Mesendoderm (in vitro differentiated cells): Measurements from ENCODE around the gene CDYL.

Experiments
- DNase-seq: peaks from one replicate; pipeline ENCODE4 v3.0.0; 2013
- H2AK5ac ChIP-seq: 2 replicates; pipeline ENCODE4 v1.6.1; 2013; ENCODE audit warnings: low read length, inconsistent platforms
- H2BK120ac ChIP-seq: 2 replicates; pipeline ENCODE4 v1.6.1; 2013; ENCODE audit warnings: low read depth, mild to moderate bottlenecking, low read length, moderate library complexity, mixed read lengths
- H2BK15ac ChIP-seq: replicated peaks from 2 replicates; pipeline ENCODE4 v1.6.1; 2013; ENCODE audit warnings: low read depth, mild to moderate bottlenecking, moderate library complexity
- H2BK5ac ChIP-seq: 2 replicates; pipeline ENCODE4 v1.6.1; 2013; ENCODE audit warnings: low read length, inconsistent platforms
- H3K18ac ChIP-seq: 2 replicates; pipeline ENCODE4 v1.6.1; 2013; ENCODE audit warnings: mild to moderate bottlenecking, low read length, mixed read lengths
- H3K23ac ChIP-seq: one replicate; pipeline ENCODE4 v1.6.1; 2013; ENCODE audit warnings: low read length
- H3K27ac ChIP-seq: 2 replicates; pipeline ENCODE4 v1.5.1; 2013; ENCODE audit warnings: low read depth, mild to moderate bottlenecking, inconsistent platforms, low read length, moderate library complexity
- H3K27me3 ChIP-seq: 2 replicates; pipeline ENCODE4 v1.6.1; 2013; ENCODE audit warnings: low read length, control low read depth, mild to moderate bottlenecking, inconsistent platforms; ENCODE audit not compliant: insufficient read depth, poor library complexity
- H3K36me3 ChIP-seq: 2 replicates; pipeline ENCODE4 v1.6.1; 2013; ENCODE audit warnings: low read length, inconsistent platforms; ENCODE audit not compliant: control insufficient read depth, insufficient read depth
- H3K4ac ChIP-seq: one replicate; pipeline ENCODE4 v1.6.1; 2013; ENCODE audit warnings: low read depth, mild to moderate bottlenecking, low read length, moderate library complexity
- H3K4me1 ChIP-seq: 2 replicates; pipeline ENCODE4 v1.6.1; 2013; ENCODE audit warnings: low read depth, low read length, inconsistent platforms; ENCODE audit not compliant: control insufficient read depth
- H3K4me2 ChIP-seq: 2 replicates; pipeline ENCODE4 v1.6.1; 2013; ENCODE audit warnings: low read length
- H3K4me3 ChIP-seq: 2 replicates; pipeline ENCODE4 v1.5.1; 2013; ENCODE audit warnings: mild to moderate bottlenecking, low read length
- H3K56ac ChIP-seq: one replicate; pipeline ENCODE4 v1.6.1; 2013; ENCODE audit warnings: low read length
- H3K79me1 ChIP-seq: 2 replicates; pipeline ENCODE4 v1.6.1; 2013; ENCODE audit warnings: low read length, inconsistent platforms
- H3K79me2 ChIP-seq: 2 replicates; pipeline ENCODE4 v1.6.1; 2013; ENCODE audit warnings: mild to moderate bottlenecking, low read length; ENCODE audit not compliant: control insufficient read depth, insufficient read depth
- H3K9ac ChIP-seq: 2 replicates; pipeline ENCODE4 v1.6.1; 2013; ENCODE audit warnings: low read length, inconsistent platforms
- H4K5ac ChIP-seq: one replicate; pipeline ENCODE4 v1.6.1; 2013; ENCODE audit warnings: low read length
- H4K8ac ChIP-seq: one replicate; pipeline ENCODE4 v1.6.1; 2013; ENCODE audit warnings: low read depth, mild to moderate bottlenecking, control low read depth, low read length, moderate library complexity
- WGBS: extraction: QIAGEN DNeasy Blood & Tissue Kit; methylation state at CpG from one replicate; pipeline ENCODE4 v1.1.7; 2013; ENCODE audit warnings: low lambda C conversion rate, missing lambda C conversion rate; ENCODE audit not compliant: insufficient coverage; ENCODE audit errors: extremely low coverage; 5-methylcytosine and 5-hydroxymethylcytosine counted together

CDYL gene

DNA sequence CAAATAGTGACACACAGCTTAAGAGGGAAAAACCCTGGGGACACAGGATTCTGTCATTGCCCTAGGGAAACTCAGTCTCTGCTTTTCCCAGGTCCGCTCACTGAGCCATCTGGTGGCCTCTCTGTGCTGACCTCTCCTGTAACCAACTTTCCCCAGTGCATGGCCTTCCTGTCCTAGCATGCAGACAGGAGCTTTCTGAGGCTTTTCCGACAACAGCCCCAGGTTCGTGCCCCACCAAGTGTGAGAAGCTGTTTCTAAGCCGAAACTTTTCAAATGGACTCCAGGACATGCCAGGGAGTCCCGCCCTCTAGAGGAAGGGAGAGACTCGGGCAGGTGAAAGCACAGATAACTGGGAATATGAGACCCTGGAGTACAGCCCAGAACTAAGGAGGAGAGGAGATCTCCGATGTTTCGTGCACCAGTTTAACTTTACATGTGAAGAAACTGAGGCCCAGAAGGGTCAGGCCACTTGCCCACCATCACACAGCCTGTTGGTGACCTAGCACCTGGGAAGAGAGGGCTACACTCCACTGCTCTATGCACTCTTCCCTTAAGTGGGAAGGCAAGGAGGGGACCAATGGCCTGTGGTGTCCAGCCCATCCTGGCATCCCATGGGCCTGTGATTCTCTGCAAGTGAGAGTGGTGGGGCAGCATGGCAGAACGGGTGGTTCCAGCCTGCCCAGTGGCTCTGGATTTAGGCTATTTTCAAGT is 181.5 kb downstream of the CDYL start:
- no CpG with 5 or more reads among the region's 9 CpGs for WGBS
- peak; percentile 84 for DNase-seq

GRCh38 chr6:4958624-4959023 is 182.4 kb downstream of the CDYL start:
- no peak overlapping the region for H4K5ac ChIP-seq
- no peak overlapping the region for H2BK15ac ChIP-seq
- no peak overlapping the region for H3K4me2 ChIP-seq
- H3K56ac ChIP-seq: no peak overlapping the region
- H3K36me3 ChIP-seq: peaks cover 2% of the 10 kb centered on the region
- H3K23ac ChIP-seq: no peak overlapping the region
- H2AK5ac ChIP-seq: no peak overlapping the region
- H3K9ac ChIP-seq: no peak overlapping the region
- no peak for DNase-seq
- H2BK5ac ChIP-seq: no peak overlapping the region
- no peak overlapping the region for H3K4ac ChIP-seq
- no peak overlapping the region for H2BK120ac ChIP-seq
- H3K27me3 ChIP-seq: no peaks in the 10 kb centered on the region
- no peaks in the 10 kb centered on the region for H3K79me1 ChIP-seq
- no CpG with 5 or more reads among the region's 3 CpGs for WGBS
- no peak overlapping the region for H3K4me3 ChIP-seq
- H3K4me1 ChIP-seq: no peaks in the 10 kb centered on the region
- no peak overlapping the region for H3K27ac ChIP-seq
- H3K18ac ChIP-seq: no peak overlapping the region
- H4K8ac ChIP-seq: no peak overlapping the region
- H3K79me2 ChIP-seq: no peaks in the 10 kb centered on the region

More for the DNA sequence above, 181.5 kb downstream of the CDYL start:
- Histone ChIP-seq H2AK5ac (no peak overlapping the region), H3K27ac (no peak overlapping the region), H3K4me1 (no peaks in the 10 kb centered on the region), H3K4ac (no peak overlapping the region), H3K4me2 (no peak overlapping the region), H3K18ac (no peak overlapping the region), H3K9ac (no peak overlapping the region), H3K56ac (no peak overlapping the region), H3K79me1 (no peaks in the 10 kb centered on the region), H3K36me3 (peaks cover 2% of the 10 kb centered on the region), H4K5ac (no peak overlapping the region), H2BK120ac (no peak overlapping the region), H4K8ac (no peak overlapping the region), H3K79me2 (no peaks in the 10 kb centered on the region), H2BK5ac (no peak overlapping the region), H3K4me3 (no peak overlapping the region), H3K27me3 (no peaks in the 10 kb centered on the region), H3K23ac (no peak overlapping the region), H2BK15ac (no peak overlapping the region)

GRCh38 chr6:4961322-4962168 is 185.3 kb downstream of the CDYL start:
- H3K79me2 ChIP-seq: no peaks in the 10 kb centered on the region
- no peak overlapping the region for H3K23ac ChIP-seq
- no peaks in the 10 kb centered on the region for H3K4me1 ChIP-seq

GRCh38 chr6:4962905-4963304 is 186.7 kb downstream of the CDYL start:
- H4K8ac ChIP-seq: no peak overlapping the region

More at GRCh38 chr6:4961322-4962168, 185.3 kb downstream of the CDYL start:
- Histone ChIP-seq H2BK15ac (no peak overlapping the region), H2AK5ac (no peak overlapping the region), H2BK120ac (no peak overlapping the region), H2BK5ac (no peak overlapping the region), H4K8ac (no peak overlapping the region), H4K5ac (no peak overlapping the region), H3K18ac (no peak overlapping the region), H3K56ac (no peak overlapping the region), H3K79me1 (no peaks in the 10 kb centered on the region), H3K4ac (no peak overlapping the region), H3K27ac (no peak overlapping the region), H3K4me3 (no peak overlapping the region), H3K4me2 (no peak overlapping the region), H3K9ac (no peak overlapping the region), H3K27me3 (no peaks in the 10 kb centered on the region), H3K36me3 (no peaks in the 10 kb centered on the region)
- no CpG with 5 or more reads among the region's 10 CpGs for WGBS
- DNase-seq: no peak

GRCh38 chr6:4964675-4965561 is 188.7 kb downstream of the CDYL start:
- no peak overlapping the region for H3K18ac ChIP-seq
- H3K27ac ChIP-seq: no peak overlapping the region
- H3K4me1 ChIP-seq: no peaks in the 10 kb centered on the region
- H3K9ac ChIP-seq: no peak overlapping the region
- no peaks in the 10 kb centered on the region for H3K27me3 ChIP-seq
- no peak overlapping the region for H4K8ac ChIP-seq
- no peak overlapping the region for H3K4me3 ChIP-seq
- no peaks in the 10 kb centered on the region for H3K36me3 ChIP-seq
- H3K56ac ChIP-seq: no peak overlapping the region
- H2BK120ac ChIP-seq: no peak overlapping the region
- no peaks in the 10 kb centered on the region for H3K79me2 ChIP-seq
- DNase-seq: no peak
- WGBS: no CpG with 5 or more reads among the region's 22 CpGs
- no peak overlapping the region for H2BK15ac ChIP-seq
- no peak overlapping the region for H3K4ac ChIP-seq
- H2AK5ac ChIP-seq: no peak overlapping the region
- no peak overlapping the region for H3K23ac ChIP-seq
- H4K5ac ChIP-seq: no peak overlapping the region
- H3K79me1 ChIP-seq: no peaks in the 10 kb centered on the region
- H3K4me2 ChIP-seq: no peak overlapping the region
- H2BK5ac ChIP-seq: no peak overlapping the region

More at GRCh38 chr6:4962905-4963304, 186.7 kb downstream of the CDYL start:
- Histone ChIP-seq H3K4me3 (no peak overlapping the region), H3K79me1 (no peaks in the 10 kb centered on the region), H3K23ac (no peak overlapping the region), H3K4me2 (no peak overlapping the region), H3K9ac (no peak overlapping the region), H3K27ac (no peak overlapping the region), H3K36me3 (no peaks in the 10 kb centered on the region), H2AK5ac (no peak overlapping the region), H3K18ac (no peak overlapping the region), H2BK15ac (no peak overlapping the region), H2BK120ac (no peak overlapping the region), H3K4me1 (no peaks in the 10 kb centered on the region), H3K56ac (no peak overlapping the region), H4K5ac (no peak overlapping the region), H3K4ac (no peak overlapping the region), H2BK5ac (no peak overlapping the region), H3K79me2 (no peaks in the 10 kb centered on the region), H3K27me3 (no peaks in the 10 kb centered on the region)
- no peak for DNase-seq
- no CpG with 5 or more reads among the region's 2 CpGs for WGBS
